NB4 (cell line): ENCODE data around the gene DYNC1I1.
A peak's percentile ranks its signal among the peaks of the same experiment; 100 is the strongest.

Experiments
- DNase-seq: peaks from one replicate; pipeline ENCODE4 v3.0.0; 2010; ENCODE audit warnings: low read depth
- H3K4me3 ChIP-seq: one replicate; pipeline ENCODE4 v1.5.1; 2011; ENCODE audit warnings: mild to moderate bottlenecking, low read depth, low read length, moderate library complexity
- CTCF ChIP-seq: IDR thresholded peaks from one replicate; pipeline ENCODE4 v1.5.1; 2012; ENCODE audit warnings: low read depth, low read length
- MYC ChIP-seq: IDR thresholded peaks from 2 replicates; pipeline ENCODE4 v1.6.1; 2011; ENCODE audit warnings: low read depth, low read length
- POLR2A ChIP-seq: IDR thresholded peaks from 2 replicates; pipeline ENCODE4 v1.6.1; 2011; ENCODE audit warnings: mild to moderate bottlenecking; ENCODE audit not compliant: insufficient read length; ENCODE audit errors: extremely low read depth
- TF ChIP-seq, protein P1 (sequence below): IDR thresholded peaks from 2 replicates; pipeline ENCODE4 v1.6.1; 2011; ENCODE audit warnings: low read depth, low read length

Gene DYNC1I1

DNA sequence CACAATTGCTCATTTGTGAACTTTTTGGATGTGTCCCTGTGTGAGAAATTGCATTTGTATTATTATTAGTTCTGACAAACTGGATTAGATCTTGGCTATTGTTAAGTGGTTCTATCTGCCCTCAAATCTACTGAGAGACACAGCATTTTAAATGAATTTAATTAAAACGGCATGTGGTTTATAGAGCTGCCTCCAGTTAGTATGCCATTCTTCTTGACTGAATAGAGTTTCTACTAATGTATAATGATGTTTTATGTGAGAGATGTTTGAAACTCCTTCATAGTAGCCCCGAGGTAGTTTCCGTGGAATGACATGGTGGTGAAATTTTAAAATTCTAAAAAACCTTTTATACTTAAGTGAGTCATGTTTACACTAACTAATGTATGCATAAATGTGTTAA is 110.9 kb downstream of the DYNC1I1 start:
- H3K4me3 ChIP-seq = no peak overlapping the region
- no peak for TF ChIP-seq POLR2A
- no peak for TF ChIP-seq CTCF
- no peak for TF ChIP-seq MYC
- TF ChIP-seq, protein P1, sequence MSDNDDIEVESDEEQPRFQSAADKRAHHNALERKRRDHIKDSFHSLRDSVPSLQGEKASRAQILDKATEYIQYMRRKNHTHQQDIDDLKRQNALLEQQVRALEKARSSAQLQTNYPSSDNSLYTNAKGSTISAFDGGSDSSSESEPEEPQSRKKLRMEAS = no peak
- DNase-seq = no peak

GRCh38 chr7:95886501-95887090 is 114.2 kb downstream of the DYNC1I1 start:
- peak; percentile 28 for DNase-seq
- TF ChIP-seq, protein P1 = no peak
- TF ChIP-seq CTCF = no peak
- TF ChIP-seq MYC = no peak
- TF ChIP-seq POLR2A = no peak
- no peak overlapping the region for H3K4me3 ChIP-seq

- no peak overlapping the region for H3K4me3 ChIP-seq
- TF ChIP-seq MYC (no peak), CTCF (no peak), POLR2A (no peak)
- TF ChIP-seq, protein P1 = no peak
- no peak for DNase-seq
Observed at GRCh38 chr7:95893484-95893883, 121.1 kb downstream of the DYNC1I1 start.

DNA sequence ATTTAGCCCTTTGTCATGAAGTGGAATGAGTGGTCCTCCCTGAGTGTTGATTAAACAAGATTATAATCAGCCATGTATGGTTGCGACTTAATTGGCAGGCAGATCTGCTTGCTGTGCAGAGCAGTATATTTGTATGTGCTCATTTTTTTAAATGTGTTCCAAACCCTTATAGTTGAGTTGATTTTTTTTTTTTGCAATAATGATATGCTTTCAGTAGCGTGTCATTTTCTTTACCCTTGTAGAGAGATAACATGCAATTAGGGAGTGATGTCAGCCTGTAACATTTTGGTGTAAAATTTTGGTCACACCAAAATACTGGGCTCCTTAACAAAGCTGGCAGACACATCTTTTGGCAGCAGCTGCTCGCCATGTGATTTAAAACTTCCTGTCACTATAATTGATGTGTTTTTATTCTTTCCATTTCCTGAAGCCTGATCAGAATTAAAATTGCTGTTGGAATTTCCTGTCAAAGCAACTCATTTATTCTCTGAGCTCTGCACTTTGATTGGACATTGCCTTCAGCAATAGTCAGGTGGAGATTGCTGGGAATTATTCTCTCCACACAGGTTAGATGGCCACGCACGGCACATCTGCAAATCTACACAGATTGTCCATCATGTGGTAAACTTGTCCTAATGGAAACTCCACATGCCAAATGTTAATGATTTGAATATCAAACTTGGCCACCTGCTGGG is 125.3 kb downstream of the DYNC1I1 start:
- DNase-seq = no peak

GRCh38 chr7:95899919-95900513 is 127.7 kb downstream of the DYNC1I1 start:
- peak; percentile 71 for DNase-seq
- peak; percentile 44 for TF ChIP-seq CTCF
- TF ChIP-seq POLR2A = no peak
- TF ChIP-seq, protein P1 = peak; percentile 11; the same call in 1 of the 2 replicates

More for the DNA sequence above, 125.3 kb downstream of the DYNC1I1 start:
- H3K4me3 ChIP-seq = no peak overlapping the region
- TF ChIP-seq MYC = no peak
- TF ChIP-seq CTCF = no peak
- TF ChIP-seq, protein P1 = no peak
- no peak for TF ChIP-seq POLR2A

More at GRCh38 chr7:95899919-95900513, 127.7 kb downstream of the DYNC1I1 start:
- no peak overlapping the region for H3K4me3 ChIP-seq
